Stimulated activated CD8-positive, alpha-beta memory T cell treated with anti-CD3 and anti-CD28 coated beads, Interleukin-12 subunit alpha, Interleukin-12 subunit beta, amount 100 ng/mL, for 4 hours (primary cell): Measurements from ENCODE around the gene IL17B.

Experiments used
- DNase-seq: peaks from one replicate; pipeline ENCODE4 v3.0.0-alpha.2; 2020; ENCODE audit warnings: low read depth

IL17B gene

DNA sequence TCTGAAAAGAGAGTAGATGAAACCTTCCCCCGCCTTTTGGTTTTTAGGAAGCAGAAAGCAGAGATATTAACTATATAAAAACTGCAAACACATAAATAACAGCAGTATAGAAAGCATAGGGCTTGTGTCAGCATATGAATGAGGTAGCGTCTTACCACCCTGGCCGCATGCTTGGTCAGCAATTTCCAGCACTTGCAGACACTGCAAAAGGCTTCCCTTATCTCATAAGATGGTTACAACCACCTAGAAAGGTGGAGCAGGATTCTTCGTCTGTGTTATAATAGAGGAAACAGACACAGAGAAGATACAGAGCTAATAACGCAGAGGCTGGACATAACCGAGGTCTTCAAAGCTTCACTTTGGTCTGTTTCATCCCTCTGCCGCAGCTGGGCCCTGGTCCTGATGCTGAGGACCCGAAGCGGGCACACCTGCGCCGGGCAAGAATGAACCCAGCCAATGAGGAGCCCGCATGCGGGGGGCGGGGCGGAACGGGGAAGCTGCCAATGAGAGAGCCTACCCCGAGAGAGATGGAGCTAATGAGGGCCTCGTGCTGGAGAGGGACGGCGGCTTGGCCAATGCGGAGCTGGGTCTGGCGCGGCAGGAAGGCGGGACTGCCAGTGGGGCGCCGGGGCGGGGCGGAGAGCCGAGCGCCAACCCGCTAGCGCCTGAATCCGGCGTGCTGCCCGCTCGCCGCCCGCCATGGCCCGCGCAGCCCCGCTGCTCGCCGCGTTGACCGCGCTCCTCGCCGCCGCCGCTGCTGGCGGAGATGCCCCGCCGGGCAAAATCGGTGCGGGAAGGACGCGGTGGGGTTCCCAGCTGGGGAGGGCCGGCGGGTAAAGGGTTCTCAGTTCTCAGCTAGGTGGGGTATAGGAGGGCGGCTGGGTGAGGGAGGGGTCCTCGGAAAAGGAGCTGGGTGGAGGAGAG lies 21.5 kb downstream of the IL17B start, which contains the start of gene PCYOX1L:
TSS of gene PCYOX1L (plus strand) at position 677 of the 924 bp plus-strand sequence. CDS start at position 700, 23 bp downstream.
- DNase-seq = peak; percentile 87

DNA sequence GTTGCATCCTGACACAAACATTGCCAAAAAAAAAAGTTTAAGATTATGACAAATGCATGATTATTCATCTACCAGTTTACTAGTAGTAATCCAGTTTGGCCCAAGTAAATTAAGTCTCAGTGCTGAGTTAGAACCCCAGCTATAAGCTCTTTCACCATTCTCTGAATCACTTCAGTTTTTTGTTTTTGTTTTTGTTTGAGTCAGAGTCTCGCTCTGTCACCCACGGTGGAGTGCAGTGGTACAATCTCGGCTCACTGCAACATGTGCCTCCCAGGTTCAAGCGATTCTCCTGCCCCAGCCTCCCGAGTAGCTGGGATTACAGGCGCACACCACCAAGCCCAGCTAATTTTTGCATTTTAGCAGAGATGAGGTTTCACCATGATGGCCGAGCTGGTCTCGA lies 22.7 kb downstream of the IL17B start:
- no peak for DNase-seq

- DNase-seq = no peak
These were observed 23.4 kb downstream of the IL17B start for GRCh38 chr5:149355688-149356087.

- DNase-seq = no peak
These were observed 25.2 kb downstream of the IL17B start for GRCh38 chr5:149353911-149354310.

- no peak for DNase-seq
These were observed 26.9 kb downstream of the IL17B start for GRCh38 chr5:149352169-149352568.

DNA sequence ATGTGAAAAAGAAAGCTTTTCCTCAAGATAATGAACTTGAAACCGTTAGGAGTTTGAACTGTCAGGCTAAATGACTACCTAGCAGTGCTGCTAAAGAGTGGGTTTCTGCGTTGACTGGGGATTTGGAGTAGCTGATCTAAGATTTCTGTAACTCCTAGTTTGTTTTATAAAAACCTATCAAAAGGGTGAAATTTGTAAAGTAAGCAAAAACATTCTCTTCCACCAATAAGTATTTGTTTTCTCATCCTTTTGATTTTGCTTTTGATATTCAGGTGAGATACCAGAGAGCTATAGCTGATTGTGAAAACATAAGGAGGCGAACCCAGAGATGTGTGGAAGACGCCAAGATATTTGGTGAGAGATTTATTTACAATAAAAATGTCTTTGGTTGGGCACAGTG lies 29.7 kb downstream of the IL17B start:
- DNase-seq = no peak

GRCh38 chr5:149348518-149348917 lies 30.6 kb downstream of the IL17B start:
- no peak for DNase-seq

DNA sequence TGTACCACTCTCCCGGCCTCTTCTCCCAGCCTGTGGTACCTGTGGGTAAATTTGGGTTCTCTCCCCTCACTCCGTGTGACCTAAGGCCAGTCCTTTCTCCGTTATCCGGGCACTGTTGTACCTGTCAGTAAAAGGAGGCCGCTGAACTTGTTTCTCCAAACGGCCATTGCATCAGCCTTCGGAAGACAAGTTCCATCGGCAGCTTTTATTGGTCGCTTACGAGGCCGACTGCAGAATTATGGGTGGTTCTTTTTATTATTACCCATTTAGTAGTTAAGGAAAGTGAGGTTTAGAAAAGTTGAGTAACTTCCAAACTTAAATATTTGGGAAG lies 33.2 kb downstream of the IL17B start:
- DNase-seq = no peak

- DNase-seq = peak; percentile 82
These were observed 33.8 kb downstream of the IL17B start, which contains the start of gene GRPEL2 for GRCh38 chr5:149345147-149345891. Gene GRPEL2, plus strand, starts transcription at chr5:149345499. Its CDS starts 41 bp downstream, at chr5:149345540.

- DNase-seq = no peak
These were observed 34.9 kb downstream of the IL17B start for GRCh38 chr5:149344151-149344550.

DNA sequence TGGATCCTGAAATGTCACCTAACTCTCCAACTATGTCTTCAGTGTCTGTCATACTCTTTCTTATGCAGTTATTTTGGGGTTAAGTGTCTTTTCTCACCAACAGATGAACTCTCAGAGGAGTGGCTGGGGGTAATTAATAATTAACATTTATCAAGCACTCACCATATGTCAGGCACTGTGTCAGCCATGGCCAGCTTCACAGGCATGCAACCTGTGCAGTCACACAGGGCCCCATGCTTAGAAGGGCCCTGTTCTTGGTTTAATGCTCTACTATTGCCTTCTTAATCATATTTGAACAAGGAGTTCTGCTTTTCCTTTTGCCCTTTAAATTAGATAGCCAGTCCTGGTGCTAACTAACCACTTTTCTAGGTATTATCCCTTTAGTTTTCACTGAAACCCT lies 37.2 kb downstream of the IL17B start:
- no peak for DNase-seq

GRCh38 chr5:149340920-149341319 lies 38.2 kb downstream of the IL17B start:
- DNase-seq = no peak

DNA sequence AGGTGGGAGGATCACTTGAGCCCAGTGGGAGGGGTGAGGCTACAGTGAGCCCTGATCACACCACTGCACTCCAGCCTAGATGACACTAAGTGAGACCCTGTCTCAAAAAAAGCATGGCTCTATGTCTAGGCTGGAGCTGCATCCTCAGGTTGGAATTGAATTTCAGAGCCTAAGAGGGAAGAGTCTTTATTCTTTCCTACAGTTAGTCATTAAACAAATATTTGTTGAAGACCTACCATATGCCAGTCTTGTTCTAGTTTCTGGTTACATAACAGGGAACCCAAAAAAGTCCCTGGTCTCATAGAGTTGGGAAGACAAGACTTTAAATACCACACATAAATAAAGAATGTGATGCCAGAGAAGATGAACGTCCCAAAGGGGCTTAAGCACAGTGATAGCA lies 40.7 kb downstream of the IL17B start:
- no peak for DNase-seq

DNA sequence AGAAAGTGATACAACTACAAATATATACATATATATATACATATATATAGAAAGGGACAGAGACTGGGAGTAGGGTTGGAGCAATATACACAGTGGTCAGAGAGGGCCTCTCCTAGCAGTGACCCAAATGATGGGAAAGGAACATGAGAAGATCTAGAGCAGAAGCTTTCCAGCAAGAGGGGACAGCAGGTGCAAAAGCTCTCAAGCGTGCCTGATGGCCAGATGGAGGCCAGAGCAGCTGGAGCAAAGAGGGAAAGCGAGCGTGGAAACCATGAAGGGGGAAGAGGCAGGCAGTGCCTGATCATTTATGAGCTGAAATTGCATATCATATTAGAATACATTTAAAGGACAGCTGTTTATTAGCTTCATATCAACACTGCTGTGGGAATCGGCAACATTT lies 41.4 kb downstream of the IL17B start:
- no peak for DNase-seq

DNA sequence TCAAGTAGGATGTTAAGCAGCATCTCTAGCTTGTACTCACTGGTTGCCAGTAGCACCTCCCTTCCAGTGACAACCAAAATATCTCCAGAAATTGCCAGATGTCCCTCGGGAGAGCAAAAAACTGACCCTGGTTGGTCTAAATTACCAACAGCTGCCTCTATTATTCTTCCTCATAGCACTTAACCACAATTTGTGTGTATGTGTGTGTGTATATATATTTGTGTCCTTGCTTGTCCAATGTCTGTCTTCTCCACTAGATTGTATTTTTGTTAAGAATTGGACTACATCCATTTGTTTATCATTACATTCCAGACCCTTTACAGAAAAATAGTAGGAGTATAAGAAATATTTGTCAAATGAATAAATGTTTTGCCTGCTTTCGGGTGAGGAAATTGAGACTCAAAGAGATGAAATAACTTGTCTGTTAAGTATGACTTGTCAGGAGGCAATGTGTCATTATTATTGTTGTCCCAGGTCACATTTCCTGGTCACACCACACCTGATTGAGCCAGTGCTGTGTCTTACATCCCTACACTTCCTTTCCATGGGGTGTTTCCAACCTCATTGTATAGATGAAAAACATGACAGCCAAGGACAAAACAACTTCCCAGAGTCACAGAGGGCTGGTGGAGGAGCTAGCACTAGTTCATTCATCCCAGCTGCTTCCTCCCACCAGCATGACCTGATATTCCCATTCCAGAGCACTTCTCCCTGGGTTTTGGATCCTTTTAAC lies 45.2 kb downstream of the IL17B start:
- DNase-seq = no peak

DNA sequence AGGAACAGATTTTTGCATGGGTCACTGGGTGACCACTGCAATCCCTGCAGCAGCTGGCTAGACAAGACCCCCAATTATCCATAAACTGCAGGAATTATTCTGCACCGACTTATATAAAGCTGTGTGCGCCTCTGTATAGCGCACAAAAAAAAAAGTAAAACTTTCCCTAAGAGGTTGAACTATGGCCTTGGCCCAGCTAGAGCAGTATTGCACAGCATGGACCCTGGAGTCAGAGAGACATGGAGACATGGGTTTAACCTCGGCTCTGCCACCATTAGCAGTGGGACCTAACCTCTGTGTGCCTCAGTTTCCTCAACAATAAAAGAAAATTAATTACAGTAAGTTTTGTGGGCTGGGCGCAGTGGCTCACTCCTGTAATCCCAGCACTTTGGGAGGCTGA lies 50.9 kb downstream of the IL17B start:
- DNase-seq = no peak

DNA sequence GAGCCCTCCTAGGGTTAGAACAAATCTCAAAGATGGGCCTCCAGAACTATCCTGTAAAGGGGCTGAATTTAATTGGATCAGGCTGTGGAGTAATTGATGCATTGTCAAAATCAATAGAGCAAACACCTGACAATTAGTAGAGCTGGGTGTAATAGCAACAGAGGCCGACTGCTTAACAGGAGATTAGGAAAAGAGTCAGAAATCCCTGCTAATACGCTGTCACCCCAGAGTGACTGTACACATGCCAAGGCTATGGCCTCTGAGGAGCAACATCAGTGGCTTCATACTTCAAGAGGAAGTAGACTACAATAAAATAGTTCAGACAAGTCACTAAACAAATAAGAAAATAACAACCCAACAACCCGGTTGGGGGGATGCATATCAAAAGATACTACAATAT lies 52.5 kb downstream of the IL17B start:
- DNase-seq = no peak

DNA sequence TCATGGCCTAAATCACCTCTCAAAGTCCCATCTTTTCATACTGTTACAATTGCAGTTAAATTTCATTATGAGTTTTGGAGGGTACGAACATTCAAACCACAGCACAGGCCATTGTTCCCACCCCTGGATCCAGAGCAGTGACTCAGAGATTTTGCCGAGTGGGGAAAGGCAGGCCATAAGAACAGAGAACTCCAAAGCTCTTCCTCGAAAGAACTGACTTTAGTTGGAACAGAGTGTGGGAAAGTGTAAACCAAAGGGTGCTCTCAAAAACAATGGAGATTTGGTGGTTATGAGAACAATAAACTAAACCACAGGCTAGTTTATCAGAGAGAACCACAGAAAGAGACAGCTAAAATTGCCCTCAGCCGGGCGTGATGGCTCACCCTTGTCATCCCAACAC lies 53.2 kb downstream of the IL17B start:
- DNase-seq = no peak

GRCh38 chr5:149325166-149325735 lies 53.8 kb downstream of the IL17B start:
- no peak for DNase-seq

- DNase-seq = no peak
These were observed 54.5 kb downstream of the IL17B start for GRCh38 chr5:149324641-149325040.
